Activated T-helper 1 cell treated with Interleukin-2 at 50 U/mL for 16 hours (primary cell): ENCODE data around the gene BCO2.
"Not testable (repeated sequence)": the region's sequence is repeated elsewhere in the genome, so short reads cannot be mapped to it uniquely, and the experiment has no call there.

ENCODE experiments used
- DNase-seq: peaks from one replicate; pipeline ENCODE4 v3.0.0-alpha.2; 2020; ENCODE audit warnings: low read depth

Gene BCO2

GRCh38 chr11:112174789-112175598, at the start of gene BCO2:
Gene BCO2, plus strand, starts transcription at chr11:112175512. Its CDS starts 90 bp downstream, at chr11:112175602.
- DNase-seq: no peak

- no peak for DNase-seq
Observed at GRCh38 chr11:112127056-112127455, 48.3 kb upstream of the BCO2 start.

- no peak for DNase-seq
Observed at GRCh38 chr11:112128483-112129121, 46.7 kb upstream of the BCO2 start.

GRCh38 chr11:112129656-112130055, 45.7 kb upstream of the BCO2 start:
- DNase-seq: no peak

- no peak for DNase-seq
Observed at GRCh38 chr11:112132737-112133136, 42.6 kb upstream of the BCO2 start.

- no peak for DNase-seq
Observed at GRCh38 chr11:112134473-112134872, 40.8 kb upstream of the BCO2 start.

- DNase-seq: no peak
Observed at GRCh38 chr11:112143597-112143996, 31.7 kb upstream of the BCO2 start.

GRCh38 chr11:112150517-112150916, 24.8 kb upstream of the BCO2 start:
- DNase-seq: no peak

- no peak for DNase-seq
Observed at GRCh38 chr11:112156153-112156955, 19.0 kb upstream of the BCO2 start.

GRCh38 chr11:112156956-112157766, 18.2 kb upstream of the BCO2 start:
- DNase-seq: no peak

GRCh38 chr11:112159098-112160065, 15.9 kb upstream of the BCO2 start:
- no peak for DNase-seq

GRCh38 chr11:112160091-112160848, 15.0 kb upstream of the BCO2 start:
- no peak for DNase-seq

- DNase-seq: no peak
Observed at GRCh38 chr11:112161012-112161411, 14.3 kb upstream of the BCO2 start.

GRCh38 chr11:112162200-112162599, 13.1 kb upstream of the BCO2 start:
- DNase-seq: not testable (repeated sequence)

- no peak for DNase-seq
Observed at GRCh38 chr11:112162761-112163546, 12.4 kb upstream of the BCO2 start.

- no peak for DNase-seq
Observed at GRCh38 chr11:112163875-112164685, 11.2 kb upstream of the BCO2 start, which contains the start of gene IL18. Gene IL18, minus strand, starts transcription at chr11:112164094. Its CDS starts 9,041 bp downstream, at chr11:112155053.

- DNase-seq: no peak
Observed at GRCh38 chr11:112165049-112165448, 10.3 kb upstream of the BCO2 start.

- DNase-seq: no peak
Observed at GRCh38 chr11:112166562-112166961, 8.8 kb upstream of the BCO2 start.
